Colon (tissue), 2 donors: ENCODE measurements around the gene MANEA.

Source experiments
- FAIRE-seq: peaks from 2 replicates; lab custom pipeline; 2012; peaks lifted over from hg19 to GRCh38; lab: Jason Lieb, UNC
- donor health status: control.
- donor health status: control.

MANEA gene

DNA sequence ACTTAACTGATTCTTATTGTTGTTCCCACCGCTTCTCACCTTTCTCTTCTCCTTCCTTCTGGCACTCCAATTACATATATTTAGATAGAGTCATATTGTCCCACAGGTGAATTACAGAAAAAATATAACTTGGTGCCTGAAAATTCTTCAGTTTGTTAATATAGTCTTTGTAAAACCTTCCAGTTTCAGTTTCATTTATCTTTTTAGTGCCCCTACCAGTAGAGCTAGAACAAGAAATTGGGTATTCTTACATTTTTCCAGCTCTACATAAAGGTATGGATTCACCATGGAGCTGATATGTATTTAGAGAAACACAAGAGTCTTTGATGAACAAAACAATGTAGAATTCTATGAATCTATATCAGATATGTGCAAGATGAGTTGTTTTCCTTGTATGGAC, 10.7 kb downstream of the MANEA start:
- peak; percentile 33 for FAIRE-seq

GRCh38 chr6:95589067-95589466, 11.7 kb downstream of the MANEA start:
- FAIRE-seq: no peak

DNA sequence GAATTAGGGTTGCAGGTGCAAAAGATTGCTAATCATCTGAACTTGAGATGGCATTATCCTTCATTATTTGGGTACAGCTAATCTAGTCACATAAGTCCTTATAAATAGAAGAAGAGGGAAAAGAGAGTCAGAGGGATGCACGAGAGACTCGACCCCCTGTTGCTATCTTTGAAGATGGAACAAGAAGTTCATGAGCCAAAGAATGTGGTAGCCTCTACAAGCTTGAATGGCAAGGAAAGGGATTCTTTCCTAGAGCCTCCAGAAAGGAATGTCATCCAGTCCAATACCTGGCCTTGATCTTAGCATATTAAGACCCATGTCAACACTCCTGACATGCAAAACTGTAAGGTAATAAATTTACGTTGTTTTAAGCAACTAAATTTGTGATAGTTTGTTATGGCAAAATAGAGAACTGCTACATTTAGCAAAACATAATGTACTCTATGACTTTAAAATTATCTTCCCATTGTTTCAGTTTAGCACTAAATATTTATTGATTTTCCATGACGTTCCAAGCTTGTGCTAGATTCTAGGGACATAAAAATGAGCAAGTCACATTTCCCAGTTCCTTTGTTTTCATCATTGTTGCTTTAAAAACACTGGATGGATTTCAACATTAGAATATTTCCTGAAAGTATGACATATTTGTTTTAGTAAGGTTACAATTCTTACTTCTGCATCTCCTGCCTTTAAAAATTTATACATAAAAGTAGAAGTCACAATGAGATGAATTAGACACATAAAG, 12.7 kb downstream of the MANEA start:
- FAIRE-seq: no peak

DNA sequence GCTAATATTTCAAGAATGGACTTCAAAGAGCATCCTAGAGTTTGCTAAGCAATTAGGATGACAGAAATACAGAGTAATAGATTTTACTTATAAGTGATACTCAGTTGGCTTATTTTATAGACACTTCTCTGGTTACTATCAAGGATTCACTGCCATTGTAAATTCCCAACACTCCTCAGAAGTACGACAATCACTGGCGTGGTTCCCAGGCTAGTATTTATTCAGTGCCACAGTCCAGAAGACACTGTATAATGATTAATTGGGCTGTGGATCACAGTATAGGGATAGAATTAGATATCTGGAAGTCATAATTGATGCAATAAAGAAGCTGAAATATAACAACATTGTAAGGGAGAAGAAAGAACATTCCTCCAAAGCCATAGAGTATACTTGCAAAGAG, 15.7 kb downstream of the MANEA start:
- no peak for FAIRE-seq

DNA sequence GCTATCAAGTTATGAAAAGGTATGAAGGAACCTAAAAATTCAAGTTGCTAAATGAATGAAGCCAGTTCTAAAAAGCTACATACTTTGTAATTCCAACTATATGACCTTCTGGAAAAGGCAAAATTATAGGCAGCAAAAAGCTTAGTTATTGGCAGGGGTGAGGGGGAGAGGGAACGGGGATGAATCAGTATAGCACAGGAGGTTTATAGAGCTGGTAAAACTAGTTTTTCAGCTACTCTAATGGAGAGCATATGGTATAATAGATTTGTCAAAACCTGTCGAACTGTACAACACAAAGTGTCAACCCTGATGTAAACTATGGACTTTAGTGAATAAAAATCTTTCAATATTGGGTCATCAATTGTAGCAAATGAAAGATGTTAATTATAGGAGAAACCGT, 18.7 kb downstream of the MANEA start:
- FAIRE-seq: no peak

- FAIRE-seq: no peak
These were observed 22.4 kb downstream of the MANEA start for GRCh38 chr6:95599706-95600105.

GRCh38 chr6:95601133-95601532, 23.8 kb downstream of the MANEA start:
- FAIRE-seq: no peak

- FAIRE-seq: no peak
These were observed 36.8 kb downstream of the MANEA start for GRCh38 chr6:95614094-95614493.

DNA sequence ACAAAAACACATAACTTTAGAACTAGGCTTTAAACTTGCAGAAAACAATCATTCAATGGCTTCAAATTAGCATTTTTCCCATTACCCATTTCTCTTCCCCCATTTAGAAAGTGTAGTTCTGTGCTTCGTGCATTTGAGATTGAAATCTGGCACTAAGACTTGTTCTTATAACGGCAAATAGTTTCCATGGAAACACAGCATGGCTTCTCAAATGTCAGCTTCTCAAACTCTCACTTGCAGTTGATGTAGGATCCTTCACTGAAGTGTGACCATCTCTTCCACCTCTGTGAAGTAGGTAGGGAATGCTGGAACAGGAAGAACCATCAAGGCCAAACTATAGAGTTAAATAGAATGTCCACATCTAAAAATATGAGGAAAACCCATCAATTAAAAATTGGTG, 52.2 kb downstream of the MANEA start:
- FAIRE-seq: no peak

DNA sequence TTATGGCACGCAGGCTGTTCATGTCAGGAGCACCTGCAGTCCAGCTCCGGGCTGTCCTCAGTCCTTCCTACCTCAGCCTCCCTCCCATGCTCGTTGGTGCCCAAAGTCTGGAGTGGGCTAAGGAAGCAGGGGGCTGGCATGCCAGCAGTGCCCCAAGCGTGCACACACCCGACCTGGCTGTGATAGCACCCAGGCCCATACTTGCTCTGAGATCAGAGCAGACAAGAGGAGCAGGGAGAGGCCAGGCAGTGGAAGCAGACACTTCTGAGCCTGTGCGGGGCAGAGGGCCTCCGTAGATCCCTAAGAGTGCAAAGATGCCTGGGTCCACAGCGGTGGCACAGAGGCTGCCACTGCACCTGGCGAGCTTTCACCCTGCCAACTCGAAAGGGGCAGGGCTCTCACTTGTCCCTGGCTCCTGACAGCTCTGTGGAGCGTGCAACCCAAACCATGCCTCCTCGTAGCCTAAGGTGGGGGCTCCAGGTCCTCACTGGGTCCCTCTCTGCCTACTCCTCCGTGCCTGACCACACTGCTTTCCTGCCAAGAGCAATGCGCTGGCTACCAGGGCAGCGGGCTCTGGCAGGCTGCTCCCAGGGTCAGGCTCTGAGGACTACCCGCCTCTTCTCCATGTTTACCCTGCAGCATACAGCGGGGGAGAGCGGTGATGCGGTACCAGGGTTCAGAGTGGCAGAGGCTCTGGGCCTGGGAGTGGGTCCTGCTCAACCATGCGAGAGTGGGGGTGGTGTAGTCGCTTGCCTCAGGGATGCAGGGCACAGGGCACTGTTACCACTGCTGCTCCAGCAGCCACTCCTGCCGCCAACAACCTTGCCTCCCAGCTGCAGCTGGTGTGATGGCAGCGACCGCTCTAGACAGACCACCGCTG, 59.5 kb downstream of the MANEA start:
- no peak for FAIRE-seq

DNA sequence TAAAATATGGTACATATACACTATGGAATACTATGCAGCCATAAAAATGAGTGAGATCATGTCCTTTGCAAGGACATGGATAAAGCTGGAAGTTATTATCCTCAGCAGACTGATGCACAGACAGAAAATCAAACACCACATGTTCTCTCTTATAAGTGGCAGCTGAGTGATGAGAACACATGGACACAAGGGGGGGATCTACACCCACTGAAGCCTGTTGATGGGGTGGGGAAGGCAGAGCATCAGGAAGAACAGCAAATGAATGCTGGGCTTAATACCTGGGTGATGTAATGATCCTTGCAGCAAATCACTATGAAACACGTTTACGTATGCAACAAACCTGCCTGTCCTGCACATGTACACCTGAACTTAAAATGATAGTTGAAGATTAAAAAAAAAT, 71.3 kb downstream of the MANEA start:
- no peak for FAIRE-seq

DNA sequence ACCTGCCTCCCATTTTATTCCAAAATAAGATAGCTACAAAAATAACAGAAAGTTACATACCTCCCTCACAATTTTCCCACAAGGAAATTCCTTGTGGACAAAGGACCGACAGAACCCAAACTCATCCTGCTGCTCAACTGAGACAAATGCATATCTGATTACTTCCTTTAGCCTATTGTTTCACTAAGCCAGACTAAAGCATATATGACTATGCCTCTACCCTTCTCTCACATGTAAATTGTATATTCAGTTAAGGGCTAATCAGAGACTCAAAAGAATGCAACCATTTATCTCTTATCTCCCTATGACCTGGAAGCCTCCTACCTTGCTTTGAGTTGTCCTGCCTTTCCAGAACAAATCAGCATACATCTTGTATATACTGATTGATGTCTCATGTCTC, 72.1 kb downstream of the MANEA start:
- no peak for FAIRE-seq

GRCh38 chr6:95654176-95654575, 76.8 kb downstream of the MANEA start:
- no peak for FAIRE-seq

DNA sequence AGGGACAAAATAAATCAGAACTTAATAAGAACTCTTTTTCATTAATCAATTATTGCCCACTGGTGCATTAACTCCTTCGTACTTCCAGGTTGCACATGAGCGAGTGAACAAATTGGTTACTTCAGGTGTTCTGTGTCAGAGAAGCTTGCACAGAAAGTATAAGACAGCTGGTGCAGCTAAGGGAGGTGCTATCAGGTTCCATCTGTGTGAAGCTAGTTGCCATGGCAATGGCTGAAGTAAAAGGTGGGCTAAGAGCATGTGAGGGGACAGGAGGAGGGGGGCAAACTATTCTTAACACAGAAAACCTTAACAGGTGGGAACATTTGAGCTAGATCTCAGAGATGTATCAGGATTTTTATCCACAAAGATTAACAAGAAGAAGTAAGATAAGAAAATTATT, 81.6 kb downstream of the MANEA start:
- no peak for FAIRE-seq
